Stimulated activated CD8-positive, alpha-beta memory T cell treated with anti-CD3 and anti-CD28 coated beads, Interleukin-7, amount 100 ng/mL, for 48 hours (primary cell): ENCODE results near the gene PRICKLE2.

Source experiments
- DNase-seq, 2 donors: peaks; one replicate each; pipeline ENCODE4 v3.0.0-alpha.2; 2020; ENCODE audit warnings: low read depth in 1 of 2; ENCODE audit errors: extremely low read depth in 1 of 2

The PRICKLE2 gene

DNA sequence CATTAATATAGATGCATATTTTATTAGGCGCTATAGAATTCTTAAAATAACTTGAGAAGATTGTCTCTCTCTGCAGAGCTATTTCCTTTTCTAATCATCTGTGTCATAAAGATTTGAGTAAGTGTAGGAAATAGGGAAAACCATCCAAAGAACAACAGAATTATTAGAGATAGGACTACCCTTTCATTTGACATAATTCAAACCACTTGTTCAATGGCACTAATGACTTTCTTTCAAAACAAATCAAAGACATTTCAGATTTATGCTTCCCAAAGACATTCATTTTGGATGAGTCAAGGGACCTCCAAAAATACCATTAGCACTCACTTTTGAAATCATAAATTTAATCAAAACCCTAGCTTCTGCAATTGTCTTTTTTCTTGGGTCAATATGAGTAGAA, 29.5 kb downstream of the PRICKLE2 start:
- no peak for DNase-seq

DNA sequence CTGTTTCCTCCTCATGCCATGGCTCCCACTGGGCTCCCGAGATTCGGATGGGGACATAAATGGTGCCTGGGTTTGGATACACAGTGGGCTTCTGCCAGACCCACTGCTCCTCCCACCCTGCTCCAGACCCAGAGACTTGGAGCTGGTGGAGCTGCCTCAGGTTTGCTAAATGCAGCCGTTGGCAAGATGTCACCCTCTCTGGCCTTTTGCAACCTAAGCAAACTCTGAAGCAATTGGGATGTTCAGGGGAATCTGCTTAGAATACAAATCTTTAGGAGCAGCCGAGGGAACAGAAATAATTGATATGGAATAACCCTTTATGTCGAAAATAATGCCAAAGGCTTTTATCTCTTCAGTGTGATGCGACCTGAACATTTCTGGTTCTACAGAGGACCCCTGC, 33.4 kb downstream of the PRICKLE2 start:
- no peak for DNase-seq

DNA sequence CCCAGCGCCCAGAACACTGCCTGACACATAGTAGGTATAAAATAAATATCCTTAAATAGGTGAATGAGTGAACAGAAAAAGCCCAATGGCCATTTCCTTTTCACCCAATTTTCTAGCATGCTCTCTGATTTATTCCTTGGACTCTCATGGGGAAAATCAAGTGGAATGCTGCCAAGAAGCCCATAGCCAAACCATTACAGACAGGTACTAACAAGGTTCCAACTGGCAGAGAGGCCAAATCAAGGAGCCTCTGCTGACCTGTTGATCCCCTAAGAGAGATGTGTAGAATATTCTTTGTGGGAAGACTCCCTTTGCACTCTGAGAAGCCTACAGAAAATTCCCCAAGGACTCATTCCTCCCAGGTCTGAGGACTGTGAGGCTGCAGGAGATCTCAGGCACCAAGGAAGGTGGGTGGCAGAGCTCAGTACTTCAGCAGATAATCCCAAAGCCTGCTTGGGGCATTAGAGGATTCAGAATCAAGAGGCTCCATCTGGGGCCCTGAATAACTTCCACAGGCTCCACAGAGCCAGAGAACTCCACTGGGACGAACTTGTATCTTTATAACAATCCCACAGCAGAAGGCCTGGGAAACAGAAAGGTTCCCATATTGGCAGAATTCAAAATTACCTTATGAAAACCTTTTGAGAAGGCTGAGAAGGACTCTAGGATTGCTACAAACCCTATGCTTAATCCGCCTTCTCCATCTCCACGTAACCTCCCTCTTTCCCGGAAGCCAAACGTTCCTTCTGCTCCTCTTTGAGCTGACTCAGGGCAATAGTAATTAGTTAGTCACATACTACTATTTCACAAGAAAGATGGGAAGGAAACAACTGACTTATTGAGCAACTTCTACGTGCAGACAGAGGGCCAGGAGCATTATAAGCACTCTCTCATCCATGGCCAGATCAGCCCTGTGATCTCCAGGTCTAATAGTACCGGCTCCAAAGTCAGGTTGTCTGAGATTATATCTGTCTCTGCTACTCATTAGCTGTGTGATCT, 34.5 kb downstream of the PRICKLE2 start:
- DNase-seq = no peak

DNA sequence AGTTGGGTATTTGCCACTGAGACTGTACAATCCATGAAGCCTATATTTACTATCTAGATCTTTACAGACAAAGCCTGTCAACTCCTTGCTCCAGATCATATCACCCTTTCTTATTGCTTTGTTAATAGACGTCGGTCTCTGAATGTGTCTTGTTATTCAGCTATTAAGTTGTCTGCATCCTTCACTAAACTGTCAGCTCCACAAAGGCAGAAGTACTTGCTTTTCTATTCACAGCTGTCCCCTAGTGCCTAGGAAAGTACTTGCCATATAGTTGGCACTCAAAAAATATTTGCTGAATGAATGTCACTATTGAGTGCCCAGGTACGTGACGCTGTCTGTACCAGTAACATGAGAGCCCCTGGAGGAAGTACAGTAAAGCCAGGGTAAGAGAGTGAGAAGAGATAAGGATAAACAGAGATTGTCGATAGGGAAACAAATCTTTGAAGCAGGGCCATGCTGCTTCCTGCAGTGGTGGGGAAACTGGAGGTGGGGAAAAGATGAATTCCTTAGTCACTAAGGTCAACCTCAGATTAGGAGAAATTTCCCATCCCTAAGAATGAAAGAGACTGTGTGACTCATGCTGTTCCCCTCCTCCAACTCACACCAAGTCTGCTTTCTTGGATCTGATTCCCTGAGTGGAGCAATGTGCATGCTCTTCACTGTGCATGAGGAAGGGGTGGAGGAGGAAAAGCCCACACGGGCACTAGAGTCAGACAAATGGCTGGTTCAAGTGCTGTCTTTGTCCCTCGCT, 36.3 kb downstream of the PRICKLE2 start:
- DNase-seq = no peak

DNA sequence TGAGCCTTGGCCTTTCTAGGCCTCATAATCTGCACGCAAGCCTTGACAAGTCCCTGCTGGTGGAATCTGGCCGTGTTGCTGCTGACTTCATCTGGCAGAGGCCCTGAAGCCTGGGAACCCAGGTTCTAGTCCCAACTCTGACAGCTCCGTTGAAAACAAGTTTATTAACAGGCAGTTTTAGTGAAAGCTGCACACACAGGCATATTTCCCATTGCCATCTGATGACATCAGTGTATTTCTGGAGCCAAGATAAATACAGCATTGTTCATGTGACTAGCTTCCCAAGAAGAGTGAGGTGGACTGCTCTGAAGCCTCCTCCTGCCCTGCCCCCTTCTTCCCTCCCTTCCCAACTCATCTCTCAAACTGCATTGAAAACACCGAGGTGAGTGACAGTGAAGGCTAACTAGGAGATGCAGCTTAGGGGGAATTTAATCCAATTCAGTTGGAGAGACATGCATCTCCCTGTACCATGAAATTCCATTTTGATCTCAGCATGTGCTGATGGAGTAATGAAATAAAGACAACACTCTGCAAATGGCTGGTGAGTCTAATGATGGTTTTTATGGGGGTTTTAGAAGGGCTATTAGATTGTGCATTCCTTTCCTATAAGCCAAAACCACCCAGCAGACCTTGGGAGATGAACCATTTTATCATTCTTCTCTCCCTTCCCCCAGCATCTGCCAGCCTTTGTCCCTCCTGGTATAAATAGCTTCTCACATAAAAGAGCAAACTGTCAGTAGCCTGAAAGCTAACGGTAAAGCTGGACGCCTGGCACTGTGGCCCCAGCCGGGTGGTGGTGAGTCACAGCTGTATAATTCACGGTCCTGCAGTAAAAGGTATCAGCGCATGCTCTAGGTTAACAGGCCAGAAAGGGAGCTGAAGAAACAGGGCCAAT, 38.0 kb downstream of the PRICKLE2 start:
- DNase-seq = no peak

DNA sequence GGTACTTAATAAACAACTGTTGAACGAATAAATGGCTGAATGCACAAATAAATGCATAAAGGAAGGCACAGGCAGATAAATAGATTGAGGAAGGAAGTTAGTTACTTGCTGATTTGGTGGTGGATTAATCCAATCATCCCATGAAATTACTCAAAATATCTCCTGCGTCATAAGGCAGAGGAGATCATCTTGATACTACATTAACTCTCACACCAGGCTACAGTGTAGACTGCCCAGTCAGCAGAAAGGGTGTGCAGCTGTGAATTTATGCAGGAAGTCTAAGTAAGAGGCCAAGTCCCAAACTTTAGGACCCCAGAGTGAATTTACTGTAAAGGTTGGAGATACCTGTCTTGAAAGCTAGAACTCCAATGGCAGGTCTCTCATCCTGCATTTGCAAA, 38.6 kb downstream of the PRICKLE2 start:
- no peak for DNase-seq

DNA sequence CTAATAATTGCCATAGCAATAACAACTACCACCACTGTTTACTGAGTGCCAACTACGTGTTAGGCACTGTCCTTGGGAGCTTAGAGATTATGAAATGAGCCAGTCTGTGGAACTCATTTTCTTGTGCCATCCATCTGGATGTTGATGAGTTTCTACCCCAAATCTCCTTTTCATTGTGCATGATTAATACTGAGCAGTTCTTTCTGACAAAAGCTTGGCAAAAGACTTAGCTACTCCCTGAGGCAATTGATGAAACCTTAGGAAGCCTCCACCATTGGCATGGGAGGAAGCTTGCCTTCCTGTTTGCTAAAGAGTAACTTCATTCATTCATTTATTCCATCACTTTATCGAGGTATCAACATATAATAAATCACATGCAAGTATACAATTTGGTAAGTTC, 39.8 kb downstream of the PRICKLE2 start:
- DNase-seq = no peak

DNA sequence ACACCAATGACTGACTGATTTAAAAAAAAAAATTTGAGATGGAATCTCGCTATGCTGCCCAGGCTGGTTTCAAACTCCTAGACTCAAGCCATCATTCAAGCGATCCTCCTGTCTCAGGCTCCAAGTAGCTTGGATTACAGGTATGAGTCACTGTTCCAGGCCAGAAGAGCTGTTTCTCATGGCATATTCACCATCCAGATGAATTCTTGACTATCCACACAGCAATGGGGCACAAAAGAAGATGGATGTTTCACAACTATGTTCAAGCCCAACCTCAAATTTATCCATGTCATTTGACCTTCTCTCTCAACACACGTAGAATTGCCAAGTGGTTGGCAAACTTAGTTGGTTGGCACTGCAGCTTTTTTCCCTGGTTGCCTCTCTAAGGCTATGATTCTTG, 40.6 kb downstream of the PRICKLE2 start:
- DNase-seq = no peak

DNA sequence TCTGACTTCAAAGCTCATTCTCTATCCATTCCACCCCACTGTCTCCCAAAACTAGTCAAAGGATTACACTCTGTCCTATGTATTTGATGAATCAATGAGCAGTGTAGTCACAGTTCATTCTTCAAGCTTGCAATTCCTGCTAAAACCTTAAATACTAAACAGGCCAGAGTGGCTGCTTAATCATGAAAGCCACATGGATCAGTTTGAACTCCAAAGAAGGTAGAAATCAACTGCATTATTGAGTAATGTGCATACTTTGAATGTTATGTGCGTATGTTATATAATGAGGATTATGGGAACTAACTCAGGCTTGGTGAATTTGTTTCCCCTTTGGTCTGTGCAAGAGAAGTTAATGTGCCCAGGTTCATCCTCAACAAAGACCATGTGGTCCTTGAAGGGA, 45.4 kb downstream of the PRICKLE2 start:
- DNase-seq = no peak

DNA sequence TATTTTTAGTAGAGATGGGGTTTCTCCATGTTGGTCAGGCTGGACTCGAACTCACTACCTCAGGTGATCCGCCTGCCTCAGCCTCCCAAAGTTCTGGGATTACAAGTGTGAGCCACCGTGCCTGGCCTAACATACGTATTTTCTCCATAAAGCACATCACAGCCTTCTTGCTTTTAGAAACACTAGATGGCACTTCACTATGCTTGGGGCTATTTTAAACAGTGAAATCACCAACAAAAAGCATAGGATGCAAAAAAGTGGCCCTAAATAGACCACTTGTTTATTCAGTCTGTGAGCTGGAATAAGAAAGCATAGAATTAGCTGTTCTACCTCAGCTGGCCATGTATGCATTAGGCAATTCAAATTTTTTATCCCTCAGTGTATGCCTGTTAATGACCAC, 46.0 kb downstream of the PRICKLE2 start:
- DNase-seq = no peak

DNA sequence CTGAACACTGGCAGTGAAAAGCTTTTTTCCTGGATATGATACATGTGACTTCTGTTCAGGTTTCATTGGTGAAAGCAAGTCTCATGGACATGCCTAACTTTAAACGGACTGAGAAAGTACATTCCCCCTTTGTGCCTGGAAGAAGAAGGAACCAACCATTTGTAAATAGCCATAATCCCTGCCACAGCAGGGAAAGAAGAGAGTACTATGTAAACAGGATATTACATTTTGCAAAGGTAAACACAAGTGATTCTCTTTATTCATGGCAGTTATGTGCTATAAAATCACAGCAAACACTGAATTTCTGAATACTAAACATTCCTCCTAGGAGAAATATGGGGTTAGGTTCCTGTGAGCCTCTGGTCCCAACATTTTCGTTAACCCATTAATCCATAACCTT, 46.8 kb downstream of the PRICKLE2 start:
- DNase-seq = no peak

DNA sequence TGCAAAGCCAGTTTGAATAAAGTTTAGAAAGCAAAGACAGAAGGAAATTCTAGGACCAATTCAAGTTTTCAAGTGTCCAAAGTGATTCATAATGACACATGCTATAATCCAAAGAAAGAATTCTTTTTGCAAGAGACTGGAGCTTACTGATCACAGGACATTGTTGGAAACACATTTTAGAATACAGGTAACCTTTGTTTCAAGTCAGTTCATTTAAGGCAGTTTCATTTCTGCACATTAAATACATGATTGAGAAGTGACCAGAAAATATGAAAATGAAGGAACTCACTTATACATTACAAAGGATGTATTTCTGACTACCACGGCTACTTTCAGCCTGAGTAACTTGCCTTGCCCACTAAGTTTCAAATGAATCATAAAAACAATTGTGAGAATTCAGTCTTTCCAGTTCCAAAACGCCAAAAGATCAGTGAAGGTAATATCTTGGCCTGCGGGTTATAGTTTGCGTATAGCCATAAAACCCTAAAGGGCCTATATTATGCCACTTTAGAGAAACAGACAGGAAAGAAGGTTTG, 48.7 kb downstream of the PRICKLE2 start:
- no peak for DNase-seq

DNA sequence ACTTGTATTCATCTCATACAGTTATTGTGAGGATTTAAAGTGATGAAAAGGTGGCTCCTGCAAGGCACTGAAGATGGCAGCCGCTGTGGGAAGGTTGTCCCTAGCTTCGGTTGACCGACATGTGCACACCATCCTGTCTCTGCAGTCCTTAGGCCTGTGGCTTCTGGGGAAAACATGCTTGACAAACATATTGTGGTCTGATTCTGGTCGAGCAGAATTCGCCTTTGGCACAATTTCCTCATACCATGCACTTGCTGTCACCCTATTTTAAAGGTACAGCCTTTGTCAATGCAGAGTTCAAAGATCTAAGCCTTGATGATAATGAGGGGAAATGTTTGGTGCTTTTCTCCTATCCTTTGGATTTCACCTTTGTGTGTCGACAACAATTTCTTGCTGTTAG, 50.9 kb downstream of the PRICKLE2 start:
- no peak for DNase-seq

DNA sequence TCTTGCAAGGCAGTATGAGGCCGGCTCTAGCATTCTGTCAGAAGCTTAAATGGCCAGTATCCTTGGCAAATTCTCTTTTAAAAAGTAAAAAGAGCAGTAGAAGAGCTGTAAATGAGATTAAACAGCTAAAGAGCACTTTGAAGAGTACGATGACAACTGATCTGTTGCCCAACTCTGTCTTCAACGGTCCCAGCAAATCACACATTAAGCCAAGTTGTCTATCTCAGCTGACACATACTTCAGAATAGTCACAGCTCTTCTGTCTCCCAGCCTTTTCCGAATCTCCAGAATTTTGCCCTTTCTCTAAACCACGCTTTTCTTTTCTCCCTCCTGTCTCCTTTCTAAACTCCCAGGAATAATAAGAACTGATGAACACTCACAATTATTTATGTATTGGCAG, 51.7 kb downstream of the PRICKLE2 start:
- no peak for DNase-seq

DNA sequence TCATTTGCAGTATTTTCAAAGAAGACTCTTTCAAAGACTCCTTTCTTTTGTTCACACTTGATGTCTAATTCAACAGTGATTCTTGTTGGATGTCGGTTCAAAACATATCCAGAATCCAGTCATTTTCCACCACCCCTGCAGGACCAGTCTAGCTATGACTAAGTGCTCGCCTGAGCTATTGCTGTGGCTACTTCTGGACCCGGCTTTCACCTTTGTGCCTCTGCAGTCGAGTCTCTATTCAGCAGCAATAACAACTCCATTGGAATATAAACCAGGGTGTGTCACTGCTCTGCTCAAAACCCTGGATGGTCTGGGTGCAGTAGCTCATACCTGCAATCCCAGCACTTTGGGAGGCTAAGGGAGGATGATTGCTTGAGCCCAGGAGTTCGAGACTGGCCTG, 55.0 kb downstream of the PRICKLE2 start:
- no peak for DNase-seq

DNA sequence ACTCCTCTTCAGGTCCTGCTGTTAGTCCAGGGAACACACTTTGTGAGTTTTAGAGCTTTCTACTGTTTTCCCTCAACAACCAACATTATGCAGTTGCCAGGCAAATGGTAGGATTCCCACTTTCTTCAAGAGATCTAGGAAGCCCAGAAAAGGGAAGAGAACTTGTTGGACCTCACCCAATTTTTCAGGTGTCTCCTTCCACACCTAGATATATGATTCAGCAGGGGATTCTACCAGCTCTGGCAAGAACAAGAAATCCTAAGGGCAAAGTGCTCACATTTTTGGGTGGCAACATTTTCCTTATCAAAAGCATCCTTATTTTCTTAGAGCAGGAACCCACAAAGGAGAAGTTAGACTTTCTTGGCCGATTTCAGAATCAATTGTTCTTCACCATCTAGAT, 57.4 kb downstream of the PRICKLE2 start:
- DNase-seq = no peak

DNA sequence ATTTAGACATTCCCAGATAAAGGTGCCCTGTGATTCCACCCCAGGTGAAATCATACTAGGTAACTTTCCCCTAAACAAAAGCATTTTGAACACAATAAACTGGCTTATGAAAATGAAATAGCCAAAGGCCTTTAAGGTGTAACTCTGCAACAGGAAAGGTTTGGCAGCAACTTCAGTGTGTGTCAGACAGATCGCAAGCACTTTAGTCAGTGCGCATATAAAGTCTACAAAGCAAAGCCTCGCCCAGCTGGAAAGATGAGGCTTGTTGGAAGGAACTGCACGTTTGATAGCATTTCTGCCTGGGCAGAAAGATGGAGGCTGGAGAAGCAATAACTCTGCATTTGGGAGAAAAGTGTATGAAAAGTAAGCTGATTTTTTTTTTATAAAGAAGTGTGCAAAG, 57.9 kb downstream of the PRICKLE2 start:
- no peak for DNase-seq

DNA sequence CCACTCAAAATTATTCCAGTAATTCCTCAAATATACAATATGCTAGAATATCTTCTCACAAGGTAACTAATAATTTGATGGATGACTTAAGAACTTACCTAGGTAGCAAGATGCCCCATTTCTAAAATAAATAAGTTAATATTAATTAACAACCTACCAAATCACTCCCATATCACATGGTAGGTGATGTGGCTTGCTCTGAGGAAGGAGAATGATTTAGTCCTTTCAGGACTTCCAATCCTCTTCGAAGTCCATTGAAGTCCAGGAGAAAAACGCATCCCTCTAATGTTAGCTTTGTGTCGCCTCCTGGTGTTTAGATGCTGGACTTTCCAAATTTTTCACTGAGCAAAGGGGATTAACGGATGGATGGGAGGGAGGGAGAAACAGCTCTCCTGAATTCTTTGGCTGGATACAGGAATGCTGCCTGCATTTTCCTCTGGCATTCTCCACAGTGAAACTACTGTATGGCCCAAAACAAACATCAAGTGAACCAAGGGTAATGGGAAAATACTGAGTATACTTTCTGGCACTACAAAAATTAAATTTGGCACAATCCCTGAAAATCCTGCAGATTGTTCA, 58.6 kb downstream of the PRICKLE2 start:
- DNase-seq = no peak

DNA sequence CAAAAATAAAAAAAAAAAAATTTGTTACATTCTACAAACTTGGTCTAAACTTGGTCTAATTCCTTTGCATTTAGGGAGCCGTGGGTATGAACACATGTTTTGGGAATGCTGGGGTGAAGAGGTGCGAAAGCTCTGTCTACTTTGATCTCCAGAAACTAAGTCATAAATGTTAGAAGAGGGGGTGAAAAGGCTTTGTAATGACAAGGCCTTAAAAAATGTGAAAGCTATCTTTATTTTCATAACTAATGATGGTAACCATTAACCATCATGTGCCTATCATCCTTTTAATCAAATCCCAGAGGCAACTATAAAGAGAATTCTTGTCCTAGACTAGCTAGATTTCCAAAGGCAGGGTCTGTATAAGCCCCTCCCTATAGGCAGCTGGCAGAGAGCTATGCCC, 60.9 kb downstream of the PRICKLE2 start:
- DNase-seq = no peak

DNA sequence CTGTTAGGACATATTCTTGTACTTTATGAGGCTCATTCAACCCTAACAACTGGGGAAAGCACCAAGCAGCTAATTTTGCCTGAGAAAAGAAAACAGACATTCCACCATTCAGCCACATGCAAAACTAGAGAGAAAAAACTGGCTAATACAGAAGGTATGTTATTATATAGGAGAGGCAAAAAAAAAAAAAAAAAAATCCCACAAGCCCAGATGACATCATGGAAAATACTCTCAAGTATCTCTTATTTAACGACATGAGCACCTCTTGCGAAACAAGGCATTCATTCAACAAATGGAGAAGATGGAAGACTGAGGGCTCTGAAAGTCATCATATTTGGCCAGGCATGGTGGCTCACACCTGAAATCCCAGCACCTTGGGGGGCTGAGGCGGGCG, 61.5 kb downstream of the PRICKLE2 start:
- no peak for DNase-seq
